ENCODE data around the gene CAPN10.

GRCh38 chr2:240637901-240638345 is 51.4 kb downstream of the CAPN10 start:
- TF ChIP-seq, protein P1, sequence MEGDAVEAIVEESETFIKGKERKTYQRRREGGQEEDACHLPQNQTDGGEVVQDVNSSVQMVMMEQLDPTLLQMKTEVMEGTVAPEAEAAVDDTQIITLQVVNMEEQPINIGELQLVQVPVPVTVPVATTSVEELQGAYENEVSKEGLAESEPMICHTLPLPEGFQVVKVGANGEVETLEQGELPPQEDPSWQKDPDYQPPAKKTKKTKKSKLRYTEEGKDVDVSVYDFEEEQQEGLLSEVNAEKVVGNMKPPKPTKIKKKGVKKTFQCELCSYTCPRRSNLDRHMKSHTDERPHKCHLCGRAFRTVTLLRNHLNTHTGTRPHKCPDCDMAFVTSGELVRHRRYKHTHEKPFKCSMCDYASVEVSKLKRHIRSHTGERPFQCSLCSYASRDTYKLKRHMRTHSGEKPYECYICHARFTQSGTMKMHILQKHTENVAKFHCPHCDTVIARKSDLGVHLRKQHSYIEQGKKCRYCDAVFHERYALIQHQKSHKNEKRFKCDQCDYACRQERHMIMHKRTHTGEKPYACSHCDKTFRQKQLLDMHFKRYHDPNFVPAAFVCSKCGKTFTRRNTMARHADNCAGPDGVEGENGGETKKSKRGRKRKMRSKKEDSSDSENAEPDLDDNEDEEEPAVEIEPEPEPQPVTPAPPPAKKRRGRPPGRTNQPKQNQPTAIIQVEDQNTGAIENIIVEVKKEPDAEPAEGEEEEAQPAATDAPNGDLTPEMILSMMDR (IDR thresholded peaks at IDR 0.05; ENCODE audit: insufficient read depth, low read length): no peak
- TF ChIP-seq POLR2AphosphoS5 (IDR thresholded peaks at IDR 0.05; ENCODE audit: low read depth) (no peak), REST (IDR thresholded peaks at IDR 0.05; ENCODE audit: insufficient replicate concordance, low read depth) (no peak), SPI1 (IDR thresholded peaks at IDR 0.05; ENCODE audit: borderline replicate concordance, low read depth) (no peak), GABPA (IDR thresholded peaks at IDR 0.05; ENCODE audit: low read depth) (no peak)

All from HL-60 (cell line).